Activated naive CD4-positive, alpha-beta T cell treated with anti-CD3 and anti-CD28 coated beads for 36 hours (primary cell): ENCODE results near the gene TOR4A. TPM values are rescaled to one million over a fixed set of nuclear protein-coding genes. Genes with fewer than 3 reads are reported as not detected.
A peak's percentile ranks its signal among the peaks of the same experiment; 100 is the strongest.

Experiments
- CTCF ChIA-PET: fragments of 350-600 bp; sonication (Branson Sonifier 250); formaldehyde crosslinking; loops from one replicate; lab custom pipeline; 2021; ENCODE audit warnings: antibody characterized with exemption; lab: Charles Lee
- DNase-seq: peaks from one replicate; pipeline ENCODE4 v3.0.0-alpha.2; 2020
- H3K27ac Mint-ChIP-seq: one replicate; pipeline ENCODE4 v1.8.0; 2021; ENCODE audit warnings: mild to moderate bottlenecking, mixed read lengths
- H3K27me3 Mint-ChIP-seq: one replicate; pipeline ENCODE4 v1.8.0; 2021; ENCODE audit warnings: low read depth, mixed read lengths
- H3K36me3 Mint-ChIP-seq: one replicate; pipeline ENCODE4 v1.8.0; 2021; ENCODE audit warnings: low read depth, mixed read lengths
- H3K4me1 Mint-ChIP-seq: one replicate; pipeline ENCODE4 v1.8.0; 2021; ENCODE audit warnings: low read depth, mixed read lengths
- H3K4me3 Mint-ChIP-seq: one replicate; pipeline ENCODE4 v1.8.0; 2021; ENCODE audit warnings: mild to moderate bottlenecking, moderate library complexity, mixed read lengths
- H3K9me3 Mint-ChIP-seq: one replicate; pipeline ENCODE4 v1.8.0; 2021; ENCODE audit warnings: mixed read lengths
- intact Hi-C: fragments of 100-400 bp; cut with micrococcal nuclease; formaldehyde crosslinking; loops from one replicate; pipeline ENCODE4 v1.15.1; 2023
- total RNA-seq, 2 experiments: library from RNA; stranded (reverse); gene quantifications; one replicate each; pipeline ENCODE4 v1.2.3, GENCODE V29; 2021

Gene TOR4A
- total RNA-seq, 2 experiments from 2014 or later: 0.93 to 1.1 TPM

- H3K4me1 Mint-ChIP-seq: no peaks in the 10 kb centered on the region
- H3K27ac Mint-ChIP-seq: no peak overlapping the region
- H3K4me3 Mint-ChIP-seq: no peak overlapping the region
- H3K27me3 Mint-ChIP-seq: no peaks in the 10 kb centered on the region
- H3K36me3 Mint-ChIP-seq: no peaks in the 10 kb centered on the region
- CTCF ChIA-PET: no interaction called here
- intact Hi-C loops: no loop called here
- DNase-seq: peak; percentile 60
- no peaks in the 10 kb centered on the region for H3K9me3 Mint-ChIP-seq
These were observed 33.9 kb downstream of the TOR4A start for GRCh38 chr9:137311171-137311985.

- Mint-ChIP-seq H3K36me3 (no peaks in the 10 kb centered on the region), H3K27me3 (peaks cover 3% of the 10 kb centered on the region), H3K4me1 (no peaks in the 10 kb centered on the region), H3K9me3 (no peaks in the 10 kb centered on the region), H3K27ac (no peak overlapping the region), H3K4me3 (no peak overlapping the region)
- CTCF ChIA-PET: no interaction called here
- no peak for DNase-seq
- intact Hi-C loops: no loop called here
These were observed 34.7 kb downstream of the TOR4A start for GRCh38 chr9:137311986-137312851.

- no peaks in the 10 kb centered on the region for H3K36me3 Mint-ChIP-seq
- DNase-seq: no peak
- H3K27me3 Mint-ChIP-seq: peaks cover 3% of the 10 kb centered on the region
- H3K9me3 Mint-ChIP-seq: no peaks in the 10 kb centered on the region
- intact Hi-C loops: no loop called here
- no peak overlapping the region for H3K27ac Mint-ChIP-seq
- CTCF ChIA-PET: no interaction called here
- H3K4me1 Mint-ChIP-seq: no peaks in the 10 kb centered on the region
- H3K4me3 Mint-ChIP-seq: no peak overlapping the region
These were observed 35.4 kb downstream of the TOR4A start for GRCh38 chr9:137312852-137313325.

- no peaks in the 10 kb centered on the region for H3K9me3 Mint-ChIP-seq
- intact Hi-C loops: no loop called here
These were observed 35.9 kb downstream of the TOR4A start for GRCh38 chr9:137313326-137313936.

GRCh38 chr9:137313956-137314560, 36.5 kb downstream of the TOR4A start:
- H3K27me3 Mint-ChIP-seq: peaks cover 3% of the 10 kb centered on the region
- no peaks in the 10 kb centered on the region for H3K9me3 Mint-ChIP-seq
- no peak overlapping the region for H3K4me3 Mint-ChIP-seq
- intact Hi-C loops: no loop called here
- no peaks in the 10 kb centered on the region for H3K36me3 Mint-ChIP-seq
- no peak overlapping the region for H3K27ac Mint-ChIP-seq
- no peaks in the 10 kb centered on the region for H3K4me1 Mint-ChIP-seq
- no peak for DNase-seq
- CTCF ChIA-PET: no interaction called here

More at GRCh38 chr9:137313326-137313936, 35.9 kb downstream of the TOR4A start:
- H3K27me3 Mint-ChIP-seq: peaks cover 3% of the 10 kb centered on the region
- no peak overlapping the region for H3K4me3 Mint-ChIP-seq
- no peak overlapping the region for H3K27ac Mint-ChIP-seq
- H3K4me1 Mint-ChIP-seq: no peaks in the 10 kb centered on the region
- DNase-seq: no peak
- H3K36me3 Mint-ChIP-seq: no peaks in the 10 kb centered on the region
- CTCF ChIA-PET: no interaction called here

GRCh38 chr9:137314561-137315560, 37.3 kb downstream of the TOR4A start:
- no peak for DNase-seq
- Mint-ChIP-seq H3K4me1 (no peaks in the 10 kb centered on the region), H3K36me3 (no peaks in the 10 kb centered on the region), H3K27me3 (peaks cover 3% of the 10 kb centered on the region), H3K9me3 (no peaks in the 10 kb centered on the region), H3K27ac (no peak overlapping the region), H3K4me3 (no peak overlapping the region)
- CTCF ChIA-PET: no interaction called here
- intact Hi-C loops: no loop called here

GRCh38 chr9:137315581-137316011, 38.1 kb downstream of the TOR4A start:
- Mint-ChIP-seq H3K4me3 (no peak overlapping the region), H3K27ac (no peak overlapping the region), H3K36me3 (no peaks in the 10 kb centered on the region), H3K4me1 (peaks cover 3% of the 10 kb centered on the region), H3K9me3 (no peaks in the 10 kb centered on the region), H3K27me3 (peaks cover 3% of the 10 kb centered on the region)
- CTCF ChIA-PET: no interaction called here
- intact Hi-C loops: no loop called here
- no peak for DNase-seq

GRCh38 chr9:137316012-137316981, 38.8 kb downstream of the TOR4A start:
- H3K4me1 Mint-ChIP-seq: peaks cover 4% of the 10 kb centered on the region
- no peaks in the 10 kb centered on the region for H3K36me3 Mint-ChIP-seq
- H3K9me3 Mint-ChIP-seq: no peaks in the 10 kb centered on the region
- H3K4me3 Mint-ChIP-seq: no peak overlapping the region
- no peak overlapping the region for H3K27ac Mint-ChIP-seq
- peaks cover 3% of the 10 kb centered on the region for H3K27me3 Mint-ChIP-seq
- no peak for DNase-seq
- intact Hi-C loops: no loop called here
- CTCF ChIA-PET: interaction anchor here (1.4 kb wide), 1 partner anchor 14 kb away, joined by 3 read pairs; the partner anchor contains the start of gene NRARP

- intact Hi-C loops: no loop called here
- no peaks in the 10 kb centered on the region for H3K36me3 Mint-ChIP-seq
- peaks cover 4% of the 10 kb centered on the region for H3K4me1 Mint-ChIP-seq
- no peak for DNase-seq
- peaks cover 3% of the 10 kb centered on the region for H3K27me3 Mint-ChIP-seq
- H3K4me3 Mint-ChIP-seq: no peak overlapping the region
- no peaks in the 10 kb centered on the region for H3K9me3 Mint-ChIP-seq
- no peak overlapping the region for H3K27ac Mint-ChIP-seq
- CTCF ChIA-PET: interaction anchor here (1.4 kb wide), 1 partner anchor 15 kb away, joined by 3 read pairs; the partner anchor contains the start of gene NRARP
These were observed 39.6 kb downstream of the TOR4A start for GRCh38 chr9:137317021-137317717.
